ENCODE measurements around the gene TICAM1. TPM values are rescaled to one million over a fixed set of nuclear protein-coding genes. Genes with fewer than 3 reads are reported as not detected.
A peak's percentile ranks its signal among the peaks of the same experiment; 100 is the strongest.

The TICAM1 gene
- total and polyA plus RNA-seq, 2 of the 13 experiments (the other 11 are each of a cell fraction or from before 2014, with no cell fraction given) = 0.33 to 0.95 TPM

GRCh38 chr19:4815426-4816201 lies 15.9 kb downstream of the TICAM1 start (continued):
- no peak for TF ChIP-seq ZNF407 (CRISPR knock-in tag; IDR thresholded peaks at IDR 0.05; ENCODE audit: not compliant biosample characterization)
- TF ChIP-seq HOMEZ (CRISPR knock-in tag; IDR thresholded peaks at IDR 0.05; ENCODE audit: low read depth) = no peak
- TF ChIP-seq ATF6 (CRISPR knock-in tag; conservative IDR thresholded peaks at IDR 0.05) = no peak
- TF ChIP-seq SRF (IDR thresholded peaks at IDR 0.05; ENCODE audit: low read depth, low read length) = peak; percentile 91
- no peak for TF ChIP-seq MYPOP (CRISPR knock-in tag; IDR thresholded peaks at IDR 0.05)
- TF ChIP-seq ZNF839 (CRISPR knock-in tag; IDR thresholded peaks at IDR 0.05; ENCODE audit: borderline replicate concordance) = peak; percentile 60; the same call in 1 of the 2 replicates
- peak; percentile 66 for TF ChIP-seq GABPA (IDR thresholded peaks at IDR 0.05; ENCODE audit: low read depth, low read length)
- peak; percentile 93 for TF ChIP-seq GABPA (CRISPR knock-in tag; IDR thresholded peaks at IDR 0.05; ENCODE audit: low read depth)
- TF ChIP-seq KLF12 (CRISPR knock-in tag; IDR thresholded peaks at IDR 0.05; ENCODE audit: borderline replicate concordance) = no peak
- TF ChIP-seq UBTF (CRISPR knock-in tag; IDR thresholded peaks at IDR 0.05) = no peak
- no peak for TF ChIP-seq ZNF160 (CRISPR knock-in tag; IDR thresholded peaks at IDR 0.05)
- peak; percentile 93 for TF ChIP-seq MXD4 (CRISPR knock-in tag; IDR thresholded peaks at IDR 0.05)
- TF ChIP-seq ZNF460 (CRISPR knock-in tag; IDR thresholded peaks at IDR 0.05; ENCODE audit: borderline replicate concordance) = no peak

Measured in HepG2 (cell line).